Mucosa of stomach (tissue), 1 donor: ENCODE measurements around the gene SF3A1.
"Not testable (repeated sequence)": the region's sequence is repeated elsewhere in the genome, so short reads cannot be mapped to it uniquely, and the experiment has no call there.

Experiments
- H3K27me3 ChIP-seq: one replicate; pipeline ENCODE4 v1.7.0; 2013; ENCODE audit warnings: mild to moderate bottlenecking, low read length; ENCODE audit not compliant: control insufficient read depth, insufficient read depth
- H3K36me3 ChIP-seq: one replicate; pipeline ENCODE4 v1.7.0; 2013; ENCODE audit warnings: low read length; ENCODE audit not compliant: control insufficient read depth, insufficient read depth
- H3K4me1 ChIP-seq: one replicate; pipeline ENCODE4 v1.7.0; 2013; ENCODE audit warnings: mild to moderate bottlenecking, low read length; ENCODE audit not compliant: control insufficient read depth, insufficient read depth
- H3K4me3 ChIP-seq: one replicate; pipeline ENCODE4 v1.7.0; 2013; ENCODE audit warnings: low read length
- H3K9ac ChIP-seq: one replicate; pipeline ENCODE4 v1.7.0; 2013; ENCODE audit warnings: mild to moderate bottlenecking, low read length, moderate library complexity
- H3K9me3 ChIP-seq: one replicate; pipeline ENCODE4 v1.7.0; 2013; ENCODE audit warnings: mild to moderate bottlenecking, low read length, moderate library complexity; ENCODE audit not compliant: control insufficient read depth
- donor health status: Pancreatic carcinoma.

Gene SF3A1

GRCh38 chr22:30356449-30357235 is at the start of gene SF3A1, which contains the start of gene CCDC157:
TSS of gene SF3A1 (minus strand) at chr22:30356894. CDS start at chr22:30356792, 102 bp downstream.
TSS of gene CCDC157 (plus strand) at chr22:30357007. CDS start at chr22:30366001, 8,994 bp downstream.
- Histone ChIP-seq H3K27me3 (no peaks in the 10 kb centered on the region), H3K4me1 (peaks cover 20% of the 10 kb centered on the region), H3K4me3 (peak within 1 kb of the TSS; percentile 88), H3K9ac (peak within 1 kb of the TSS; percentile 87), H3K36me3 (peaks cover 10% of the 10 kb centered on the region), H3K9me3 (no peaks in the 10 kb centered on the region)

GRCh38 chr22:30406400-30406799 is 49.7 kb upstream of the SF3A1 start:
- no peak overlapping the region for H3K4me3 ChIP-seq
- H3K4me1 ChIP-seq = peaks cover 7% of the 10 kb centered on the region
- H3K9ac ChIP-seq = no peak overlapping the region
- H3K9me3 ChIP-seq = no peaks in the 10 kb centered on the region
- H3K27me3 ChIP-seq = no peaks in the 10 kb centered on the region
- H3K36me3 ChIP-seq = no peaks in the 10 kb centered on the region

- Histone ChIP-seq H3K4me3 (no peak overlapping the region), H3K27me3 (no peaks in the 10 kb centered on the region), H3K9me3 (no peaks in the 10 kb centered on the region), H3K36me3 (no peaks in the 10 kb centered on the region), H3K4me1 (peaks cover 7% of the 10 kb centered on the region), H3K9ac (no peak overlapping the region)
Observed at GRCh38 chr22:30405731-30406130, 49.0 kb upstream of the SF3A1 start.

- no peaks in the 10 kb centered on the region for H3K9me3 ChIP-seq
- H3K4me1 ChIP-seq = peaks cover 7% of the 10 kb centered on the region
- no peaks in the 10 kb centered on the region for H3K27me3 ChIP-seq
- no peaks in the 10 kb centered on the region for H3K36me3 ChIP-seq
- H3K4me3 ChIP-seq = no peak overlapping the region
- H3K9ac ChIP-seq = no peak overlapping the region
Observed at GRCh38 chr22:30404307-30404706, 47.6 kb upstream of the SF3A1 start.

GRCh38 chr22:30402766-30403104 is 46.0 kb upstream of the SF3A1 start:
- H3K9me3 ChIP-seq, H3K27me3 ChIP-seq, H3K36me3 ChIP-seq, H3K4me3 ChIP-seq, H3K9ac ChIP-seq: not testable (repeated sequence)
- H3K4me1 ChIP-seq = peaks cover 21% of the 10 kb centered on the region

- Histone ChIP-seq H3K36me3 (no peaks in the 10 kb centered on the region), H3K9ac (no peak overlapping the region), H3K4me3 (no peak overlapping the region), H3K4me1 (peaks cover 26% of the 10 kb centered on the region), H3K9me3 (no peaks in the 10 kb centered on the region), H3K27me3 (peaks cover 9% of the 10 kb centered on the region)
Observed at GRCh38 chr22:30402028-30402765, 45.5 kb upstream of the SF3A1 start.

- peaks cover 35% of the 10 kb centered on the region for H3K4me1 ChIP-seq
- not testable (repeated sequence) for H3K9me3 ChIP-seq, H3K36me3 ChIP-seq, H3K4me3 ChIP-seq, H3K27me3 ChIP-seq, H3K9ac ChIP-seq
Observed at GRCh38 chr22:30401024-30401423, 44.3 kb upstream of the SF3A1 start.

- H3K4me3 ChIP-seq = no peak overlapping the region
- H3K9ac ChIP-seq = no peak overlapping the region
- no peaks in the 10 kb centered on the region for H3K9me3 ChIP-seq
- H3K4me1 ChIP-seq = peaks cover 35% of the 10 kb centered on the region
- peaks cover 9% of the 10 kb centered on the region for H3K27me3 ChIP-seq
- no peaks in the 10 kb centered on the region for H3K36me3 ChIP-seq
Observed at GRCh38 chr22:30400159-30400558, 43.5 kb upstream of the SF3A1 start.

- no peaks in the 10 kb centered on the region for H3K36me3 ChIP-seq
- H3K4me3 ChIP-seq = no peak overlapping the region
- no peaks in the 10 kb centered on the region for H3K9me3 ChIP-seq
- peaks cover 35% of the 10 kb centered on the region for H3K4me1 ChIP-seq
- no peak overlapping the region for H3K9ac ChIP-seq
- H3K27me3 ChIP-seq = peaks cover 9% of the 10 kb centered on the region
Observed at GRCh38 chr22:30399718-30400117, 43.0 kb upstream of the SF3A1 start.

GRCh38 chr22:30398685-30399680 is 42.3 kb upstream of the SF3A1 start:
- Histone ChIP-seq H3K4me3 (no peak overlapping the region), H3K36me3 (no peaks in the 10 kb centered on the region), H3K9me3 (no peaks in the 10 kb centered on the region), H3K4me1 (peaks cover 35% of the 10 kb centered on the region), H3K27me3 (peaks cover 9% of the 10 kb centered on the region), H3K9ac (no peak overlapping the region)

- no peaks in the 10 kb centered on the region for H3K9me3 ChIP-seq
- H3K4me1 ChIP-seq = peaks cover 35% of the 10 kb centered on the region
- no peaks in the 10 kb centered on the region for H3K36me3 ChIP-seq
- H3K4me3 ChIP-seq = peak overlapping the region; percentile 12
- peaks cover 9% of the 10 kb centered on the region for H3K27me3 ChIP-seq
- H3K9ac ChIP-seq = peak overlapping the region; percentile 68
Observed at GRCh38 chr22:30397656-30398635, 41.3 kb upstream of the SF3A1 start.
